Left ventricle myocardium inferior (tissue), 1 donor: Measurements from ENCODE around the gene ZNF518A. TPM values are rescaled to one million over a fixed set of nuclear protein-coding genes. Genes with fewer than 3 reads are reported as not detected.

Experiments
- DNase-seq: peaks from one replicate; pipeline ENCODE4 v3.0.0-alpha.2; 2020
- H3K27ac ChIP-seq: fragments of 200-600 bp; replicated peaks from 2 replicates; pipeline ENCODE4 v1.8.0; 2021
- H3K27me3 ChIP-seq: fragments of 200-600 bp; 2 replicates; pipeline ENCODE4 v1.8.0; 2021; ENCODE audit warnings: low read depth
- H3K36me3 ChIP-seq: fragments of 200-600 bp; 2 replicates; pipeline ENCODE4 v1.8.0; 2021
- H3K4me1 ChIP-seq: fragments of 200-600 bp; 2 replicates; pipeline ENCODE4 v1.8.0; 2021
- H3K4me3 ChIP-seq: fragments of 200-600 bp; 2 replicates; pipeline ENCODE4 v1.8.0; 2021; ENCODE audit warnings: mild to moderate bottlenecking, moderate library complexity
- H3K9me3 ChIP-seq: fragments of 200-600 bp; replicated peaks from 2 replicates; pipeline ENCODE4 v1.8.0; 2021
- CTCF ChIP-seq: fragments of 200-600 bp; IDR thresholded peaks from 2 replicates; pipeline ENCODE4 v1.8.0; 2021; ENCODE audit warnings: antibody characterized with exemption, mild to moderate bottlenecking, borderline replicate concordance
- intact Hi-C: fragments of 100-400 bp; cut with micrococcal nuclease; formaldehyde crosslinking; loops from one replicate; pipeline ENCODE4 v1.11.0; 2022
- total RNA-seq: library from RNA; stranded (reverse); fragmentation: NEBNext Ultra II Directional; extraction: Animal tissue kit (Norgen Biotek cat#: 25700); gene quantifications from one replicate; pipeline ENCODE4 v1.2.1, GENCODE V29; 2021
- donor health status: DM: no; HTN: yes; CAD: no; lungs with severe emphysema.

Gene ZNF518A
- total RNA-seq, 1 donor from 2014 or later = 8.7 TPM

GRCh38 chr10:96136810-96137209 is 6.7 kb downstream of the ZNF518A start:
- no peaks in the 10 kb centered on the region for H3K27me3 ChIP-seq
- no peak overlapping the region for H3K27ac ChIP-seq
- DNase-seq = no peak
- no peak for TF ChIP-seq CTCF
- intact Hi-C loops = no loop called here
- H3K4me3 ChIP-seq = no peak overlapping the region
- H3K9me3 ChIP-seq = no peaks in the 10 kb centered on the region
- peaks cover 4% of the 10 kb centered on the region for H3K4me1 ChIP-seq
- peaks cover 75% of the 10 kb centered on the region for H3K36me3 ChIP-seq

GRCh38 chr10:96137567-96137966 is 7.5 kb downstream of the ZNF518A start:
- no peak for DNase-seq
- intact Hi-C loops = no loop called here
- TF ChIP-seq CTCF = no peak
- Histone ChIP-seq H3K27ac (no peak overlapping the region), H3K9me3 (no peaks in the 10 kb centered on the region), H3K27me3 (no peaks in the 10 kb centered on the region), H3K36me3 (peaks cover 77% of the 10 kb centered on the region), H3K4me3 (no peak overlapping the region), H3K4me1 (no peaks in the 10 kb centered on the region)

- peaks cover 77% of the 10 kb centered on the region for H3K36me3 ChIP-seq
- TF ChIP-seq CTCF = no peak
- H3K27me3 ChIP-seq = no peaks in the 10 kb centered on the region
- no peak for DNase-seq
- no peak overlapping the region for H3K27ac ChIP-seq
- intact Hi-C loops = no loop called here
- no peaks in the 10 kb centered on the region for H3K4me1 ChIP-seq
- H3K9me3 ChIP-seq = no peaks in the 10 kb centered on the region
- no peak overlapping the region for H3K4me3 ChIP-seq
Measured at GRCh38 chr10:96138102-96138501, 8.0 kb downstream of the ZNF518A start.

- H3K4me3 ChIP-seq = no peak overlapping the region
- no peak for DNase-seq
- TF ChIP-seq CTCF = no peak
- no peak overlapping the region for H3K27ac ChIP-seq
- no peaks in the 10 kb centered on the region for H3K9me3 ChIP-seq
- intact Hi-C loops = no loop called here
- peaks cover 79% of the 10 kb centered on the region for H3K36me3 ChIP-seq
- H3K27me3 ChIP-seq = no peaks in the 10 kb centered on the region
- H3K4me1 ChIP-seq = no peaks in the 10 kb centered on the region
Measured at GRCh38 chr10:96152437-96152836, 22.3 kb downstream of the ZNF518A start.

- intact Hi-C loops = no loop called here
- peaks cover 79% of the 10 kb centered on the region for H3K36me3 ChIP-seq
- H3K27me3 ChIP-seq = no peaks in the 10 kb centered on the region
- no peak overlapping the region for H3K27ac ChIP-seq
- no peaks in the 10 kb centered on the region for H3K9me3 ChIP-seq
- H3K4me3 ChIP-seq = no peak overlapping the region
- no peak for TF ChIP-seq CTCF
- H3K4me1 ChIP-seq = no peaks in the 10 kb centered on the region
- DNase-seq = no peak
Measured at GRCh38 chr10:96153070-96153469, 23.0 kb downstream of the ZNF518A start.

- intact Hi-C loops = no loop called here
- Histone ChIP-seq H3K4me1 (no peaks in the 10 kb centered on the region), H3K27me3 (no peaks in the 10 kb centered on the region), H3K36me3 (peaks cover 13% of the 10 kb centered on the region), H3K9me3 (peaks cover 47% of the 10 kb centered on the region), H3K27ac (no peak overlapping the region), H3K4me3 (no peak overlapping the region)
- no peak for DNase-seq
- TF ChIP-seq CTCF = no peak
Measured at GRCh38 chr10:96165726-96166125, 35.6 kb downstream of the ZNF518A start.
